HepG2 (cell line): ENCODE results near the gene PNLDC1. TPM values are rescaled to one million over a fixed set of nuclear protein-coding genes. Genes with fewer than 3 reads are reported as not detected.

ENCODE experiments used
- ATAC-seq: fragments of 200-7000 bp; cut with Tn5 transposase; 3 replicates; pipeline ENCODE4 v1.9.1; 2020; ENCODE audit warnings: mild to moderate bottlenecking, moderate library complexity
- BruUV-seq: library from RNA; stranded (reverse); fragments of 400-500 nt; replicated peaks from 2 replicates; lab custom pipeline; 2021; lab: Mats Ljungman, UMichigan
- CTCF ChIA-PET: fragments of 300-600 bp; formaldehyde crosslinking; extraction: SDS; loops from one replicate; lab custom pipeline; 2021; ENCODE audit warnings: low total read pairs, inconsistent platforms, low intra/inter-chr PET ratio; lab: Yijun Ruan, JAX
- POLR2A ChIA-PET: fragments of 350-600 bp; sonication (Branson Sonifier 250); formaldehyde crosslinking; loops from one replicate; lab custom pipeline; 2020; ENCODE audit warnings: antibody characterized with exemption, inconsistent platforms; lab: Yijun Ruan, JAX
- DNase-seq: peaks from one replicate; pipeline ENCODE4 v3.0.0-alpha.2; 2015; ENCODE audit warnings: low spot score
- FAIRE-seq: peaks from 3 replicates; lab custom pipeline; 2011; peaks lifted over from hg19 to GRCh38; lab: Jason Lieb, UNC
- H2AFZ ChIP-seq: one replicate; pipeline ENCODE4 v1.6.1; 2011; ENCODE audit warnings: low read length, inconsistent platforms
- H3K27ac ChIP-seq: fragments of 300-600 bp; 3 replicates; pipeline ENCODE4 v1.8.0; 2011; ENCODE audit warnings: mixed run types, mild to moderate bottlenecking, mixed read lengths, low read length, inconsistent platforms; ENCODE audit not compliant: insufficient read depth; ENCODE audit errors: extremely low read length
- H3K27me3 ChIP-seq, 2 experiments: fragments of 200-600 bp in 1 of 2; 2 replicates in 1 of 2; 3 replicates in 1 of 2; pipeline versions ENCODE4 v1.6.0 to v1.8.0; 2011; ENCODE audit warnings: low read length in 2 of 2, mild to moderate bottlenecking in 2 of 2, moderate library complexity in 2 of 2, inconsistent platforms in 1 of 2; ENCODE audit not compliant: insufficient read depth in 2 of 2, control insufficient read depth in 1 of 2
- H3K36me3 ChIP-seq, 2 experiments: fragments of 200-600 bp in 1 of 2; replicated peaks in 1 of 2; 2 replicates in 1 of 2; 3 replicates in 1 of 2; pipeline versions ENCODE4 v1.5.1 to v1.8.0; 2011; ENCODE audit warnings: low read length in 2 of 2, inconsistent platforms in 1 of 2; ENCODE audit not compliant: insufficient read depth in 2 of 2, control insufficient read depth in 1 of 2
- H3K4me1 ChIP-seq: 2 replicates; pipeline ENCODE4 v1.5.1; 2012; ENCODE audit warnings: low read length, inconsistent platforms; ENCODE audit not compliant: insufficient read depth
- H3K4me2 ChIP-seq: 2 replicates; pipeline ENCODE4 v1.6.0; 2011; ENCODE audit warnings: low read depth, low read length, inconsistent platforms
- H3K4me3 ChIP-seq, 3 experiments: fragments of 200-600 bp in 1 of 3; sonication (generic), shearing (Covaris generic) in 1 of 3; replicated peaks in 1 of 3; 2 replicates each; pipeline ENCODE4 v1.5.1; 2011 to 2016; ENCODE audit warnings: low read length in 3 of 3, inconsistent platforms in 2 of 3, low read depth in 2 of 3, mild to moderate bottlenecking in 2 of 3, control low read depth in 1 of 3, mixed read lengths in 1 of 3; ENCODE audit not compliant: insufficient read depth in 1 of 3
- H3K79me2 ChIP-seq: one replicate; pipeline ENCODE4 v1.6.1; 2011; ENCODE audit warnings: low read length, inconsistent platforms; ENCODE audit not compliant: insufficient read depth
- H3K9ac ChIP-seq: 2 replicates; pipeline ENCODE4 v1.6.0; 2011; ENCODE audit warnings: mild to moderate bottlenecking, low read depth, low read length, inconsistent platforms; ENCODE audit not compliant: insufficient read depth
- H3K9me3 ChIP-seq: 2 replicates; pipeline ENCODE4 v1.5.1; 2012; ENCODE audit warnings: mild to moderate bottlenecking, low read length
- H4K20me1 ChIP-seq: 2 replicates; pipeline ENCODE4 v1.6.0; 2011; ENCODE audit warnings: inconsistent platforms, mild to moderate bottlenecking, low read length, moderate library complexity; ENCODE audit not compliant: insufficient read depth
- CHD2 ChIP-seq: IDR thresholded peaks from 2 replicates; pipeline ENCODE4 v1.6.1; 2011; ENCODE audit warnings: low read depth, low read length, improper control_type of control experiment
- DR1 ChIP-seq: sonication (generic); formaldehyde crosslinking; IDR thresholded peaks from 2 replicates; pipeline ENCODE4 v1.8.0; 2021; ENCODE audit warnings: mild to moderate bottlenecking, missing genetic modification reagents, inconsistent platforms
- EP300 ChIP-seq, 3 experiments: sonication (generic) in 1 of 3; formaldehyde crosslinking in 1 of 3; IDR thresholded peaks; 2 replicates each; pipeline versions ENCODE4 v1.5.1 to v1.6.1; 2011 to 2020; ENCODE audit warnings: low read depth in 2 of 3, low read length in 2 of 3, borderline replicate concordance in 1 of 3, improper control_type of control experiment in 1 of 3, mild to moderate bottlenecking in 1 of 3, missing genetic modification reagents in 1 of 3, moderate library complexity in 1 of 3
- EZH2 ChIP-seq: conservative IDR thresholded peaks from 2 replicates; pipeline ENCODE4 v1.6.1; 2012; ENCODE audit warnings: mild to moderate bottlenecking, low read depth, low read length, moderate library complexity
- HNF1A ChIP-seq, 2 experiments: sonication (generic) in 1 of 2; formaldehyde crosslinking in 1 of 2; IDR thresholded peaks; 2 replicates each; pipeline versions ENCODE4 v1.4.0 to v1.6.1; 2016 to 2020; ENCODE audit warnings: borderline replicate concordance in 1 of 2, low read depth in 1 of 2, mild to moderate bottlenecking in 1 of 2, missing genetic modification reagents in 1 of 2
- PATZ1 ChIP-seq: sonication (generic); formaldehyde crosslinking; IDR thresholded peaks from 2 replicates; pipeline ENCODE4 v1.4.0; 2020; ENCODE audit warnings: missing genetic modification reagents
- REPIN1 ChIP-seq: sonication (generic); formaldehyde crosslinking; IDR thresholded peaks from 2 replicates; pipeline ENCODE4 v1.8.0; 2022; ENCODE audit warnings: missing genetic modification reagents, low read depth, mild to moderate bottlenecking, borderline replicate concordance
- THAP7 ChIP-seq: sonication (generic); formaldehyde crosslinking; IDR thresholded peaks from 2 replicates; pipeline ENCODE4 v1.8.1; 2023; ENCODE audit warnings: mild to moderate bottlenecking, missing genetic modification reagents
- ZMAT5 ChIP-seq: sonication (generic); formaldehyde crosslinking; IDR thresholded peaks from 2 replicates; pipeline ENCODE4 v1.5.0; 2020; ENCODE audit warnings: mild to moderate bottlenecking, low read depth, missing genetic modification reagents, borderline replicate concordance
- WGBS: methylation state at CpG from one replicate; pipeline ENCODE4 v1.1.6; 2017; ENCODE audit warnings: low lambda C conversion rate; 5-methylcytosine and 5-hydroxymethylcytosine counted together
- in situ Hi-C: cut with HindIII; loops from 2 replicates; pipeline ENCODE4 v1.10.0; 2017; ENCODE audit warnings: low pct_unique_long_range_greater_than_20kb; ENCODE audit not compliant: extremely low pct_ligation_motif_present
- intact Hi-C: fragments of 100-400 bp; cut with micrococcal nuclease; formaldehyde crosslinking; loops from one replicate; pipeline ENCODE4 v1.10.0; 2022; ENCODE audit not compliant: unreplicated experiment
- polyA plus RNA-seq, 8 experiments: library from polyadenylated mRNA; depleted of rRNA in 3 of 8; stranded (reverse) in 7 of 8; unstranded in 1 of 8; fragments of >200 nt; fragmentation: Illumina TruSeq in 4 of 8; extraction: Trizol in 4 of 8; gene quantifications; 2 replicates each; pipeline versions ENCODE4 v1.2.1 to v1.2.3, GENCODE V29; 2011 to 2016; ENCODE audit warnings: low read depth in 4 of 8, missing spikeins in 1 of 8, mixed read lengths in 1 of 8; ENCODE audit not compliant: insufficient read depth in 1 of 8
- total RNA-seq, 5 experiments: library from RNA; depleted of rRNA; stranded (reverse); fragments of >200 nt; fragmentation: Illumina TruSeq; extraction: Trizol; gene quantifications; 2 replicates each; pipeline ENCODE4 v1.2.3, GENCODE V29; 2016; ENCODE audit warnings: low read depth in 1 of 5

Gene PNLDC1
- total and polyA plus RNA-seq, 2 of the 13 experiments (the other 11 are each of a cell fraction or from before 2014, with no cell fraction given) = not detected

GRCh38 chr6:159806021-159806458, 6.0 kb downstream of the PNLDC1 start:
- peak; percentile 75 for DNase-seq
- H3K79me2 ChIP-seq = no peaks in the 10 kb centered on the region
- in situ Hi-C loops = no loop called here
- no peak overlapping the region for H3K27ac ChIP-seq
- CTCF ChIA-PET = no interaction called here
- no peak overlapping the region for H3K9ac ChIP-seq
- 0 out of 5 replicates have a peak, but pooled peaks cover 0 to 4% of the 10 kb centered on the region in 2 experiments for H3K27me3 ChIP-seq
- FAIRE-seq = peak; percentile 72
- H3K4me2 ChIP-seq = peak overlapping the region; percentile 44
- WGBS = 31% methylated on average over 9 of the region's 9 CpGs
- H3K4me1 ChIP-seq = peaks cover 32% of the 10 kb centered on the region
- peak overlapping the region; percentile 82 for H2AFZ ChIP-seq
- no peaks in the 10 kb centered on the region for H3K36me3 ChIP-seq
- no TSS peak for BruUV-seq
- no peaks in the 10 kb centered on the region for H3K9me3 ChIP-seq
- H3K4me3 ChIP-seq = 0 out of 6 replicates have a peak overlapping the region, but pooled peaks of 1 of the 3 experiments have one; percentile 17
- POLR2A ChIA-PET = interaction anchor here (1.2 to 6.3 kb wide), 7 partner anchors 13 to 128 kb away, joined by 3 to 88 read pairs (median 8); partner anchors contain the start of genes ACAT2, MRPL18, SOD2 and TCP1
- H4K20me1 ChIP-seq = no peaks in the 10 kb centered on the region
- ATAC-seq = peak; percentile 72
- intact Hi-C loops = loop anchor here (2.0 kb wide), 1 partner anchor 15 kb away; the partner anchor contains the start of gene MRPL18
- TF ChIP-seq EZH2 (no peak), THAP7 (no peak), ZMAT5 (CRISPR knock-in tag) (no peak), HNF1A (IDR thresholded peaks at IDR 0.05; ENCODE audit: low read depth) (no peak), HNF1A (CRISPR knock-in tag; IDR thresholded peaks at IDR 0.05; ENCODE audit: borderline replicate concordance) (0 out of 2 replicates have a peak, but pooled peaks have one; percentile 26), EP300 (IDR thresholded peaks at IDR 0.05; ENCODE audit: low read depth in 2 of 2, low read length in 2 of 2) (peak in 1 of 2 experiments; percentile 58; a peak in 1 of 4 replicates), EP300 (CRISPR knock-in tag; IDR thresholded peaks at IDR 0.05; ENCODE audit: borderline replicate concordance) (peak; percentile 65; the same call in 1 of the 2 replicates), REPIN1 (CRISPR knock-in tag) (0 out of 2 replicates have a peak, but pooled peaks have one; percentile 3), CHD2 (no peak), DR1 (CRISPR knock-in tag) (0 out of 2 replicates have a peak, but pooled peaks have one; percentile 26), PATZ1 (CRISPR knock-in tag) (0 out of 2 replicates have a peak, but pooled peaks have one; percentile 32)
